OCI-LY3 (cell line): Measurements from ENCODE around the gene CPT1B.

Experiments
- H2AFZ ChIP-seq: fragments of 200-600, 300-600 bp; shearing (Covaris generic); 2 replicates; pipeline ENCODE4 v1.6.0; 2014; ENCODE audit warnings: antibody characterized with exemption, low read depth, low read length
- H3K27ac ChIP-seq: fragments of 200-600, 300-600 bp; sonication (generic); 2 replicates; pipeline ENCODE4 v1.5.1; 2014; ENCODE audit warnings: mild to moderate bottlenecking, low read length, moderate library complexity, mixed read lengths
- H3K27me3 ChIP-seq: fragments of 200-600, 300-600 bp; sonication (generic); 2 replicates; pipeline ENCODE4 v1.6.1; 2014; ENCODE audit warnings: low read depth, low read length, mixed read lengths
- H3K36me3 ChIP-seq: fragments of 200-600, 300-600 bp; sonication (generic); replicated peaks from 2 replicates; pipeline ENCODE3; 2014; ENCODE audit warnings: low read depth, low read length, mixed read lengths
- H3K4me1 ChIP-seq: fragments of 300-600, 200-600 bp; sonication (generic); 2 replicates; pipeline ENCODE4 v1.6.1; 2014; ENCODE audit warnings: low read length, mixed read lengths
- H3K4me2 ChIP-seq: fragments of 200-600, 300-600 bp; sonication (generic); 2 replicates; pipeline ENCODE4 v1.6.1; 2014; ENCODE audit warnings: low read length, mixed read lengths
- H3K4me3 ChIP-seq: fragments of 300-600, 200-600 bp; sonication (generic); 2 replicates; pipeline ENCODE4 v1.5.1; 2014; ENCODE audit warnings: antibody characterized with exemption, mild to moderate bottlenecking, low read length, moderate library complexity
- H3K79me2 ChIP-seq: fragments of 300-600, 200-600 bp; shearing (Covaris generic); 2 replicates; pipeline ENCODE4 v1.6.1; 2014; ENCODE audit warnings: mild to moderate bottlenecking, low read length, mixed read lengths
- H3K9ac ChIP-seq: fragments of 300-600, 200-600 bp; shearing (Covaris generic); 2 replicates; pipeline ENCODE4 v1.6.0; 2014; ENCODE audit warnings: mild to moderate bottlenecking, low read length, moderate library complexity
- H3K9me3 ChIP-seq: fragments of 200-600, 300-600 bp; shearing (Covaris generic); 2 replicates; pipeline ENCODE4 v1.6.1; 2014; ENCODE audit warnings: low read length, mixed read lengths; ENCODE audit not compliant: insufficient read depth
- H4K20me1 ChIP-seq: fragments of 200-600, 300-600 bp; sonication (generic); 2 replicates; pipeline ENCODE4 v1.6.1; 2016; ENCODE audit warnings: low read length, mixed read lengths; ENCODE audit not compliant: insufficient read depth
- EZH2phosphoT487 ChIP-seq: fragments of 200-600 bp; shearing (Covaris generic); IDR thresholded peaks from 2 replicates; pipeline ENCODE4 v1.6.1; 2018; ENCODE audit warnings: antibody characterized with exemption, mixed run types, low read depth
- TF ChIP-seq, protein P1 (sequence below): fragments of 200-600, 300-600 bp; sonication (generic); IDR thresholded peaks from 2 replicates; pipeline ENCODE4 v1.5.1; 2014; ENCODE audit warnings: antibody characterized with exemption, low read length, low read depth

The CPT1B gene

DNA sequence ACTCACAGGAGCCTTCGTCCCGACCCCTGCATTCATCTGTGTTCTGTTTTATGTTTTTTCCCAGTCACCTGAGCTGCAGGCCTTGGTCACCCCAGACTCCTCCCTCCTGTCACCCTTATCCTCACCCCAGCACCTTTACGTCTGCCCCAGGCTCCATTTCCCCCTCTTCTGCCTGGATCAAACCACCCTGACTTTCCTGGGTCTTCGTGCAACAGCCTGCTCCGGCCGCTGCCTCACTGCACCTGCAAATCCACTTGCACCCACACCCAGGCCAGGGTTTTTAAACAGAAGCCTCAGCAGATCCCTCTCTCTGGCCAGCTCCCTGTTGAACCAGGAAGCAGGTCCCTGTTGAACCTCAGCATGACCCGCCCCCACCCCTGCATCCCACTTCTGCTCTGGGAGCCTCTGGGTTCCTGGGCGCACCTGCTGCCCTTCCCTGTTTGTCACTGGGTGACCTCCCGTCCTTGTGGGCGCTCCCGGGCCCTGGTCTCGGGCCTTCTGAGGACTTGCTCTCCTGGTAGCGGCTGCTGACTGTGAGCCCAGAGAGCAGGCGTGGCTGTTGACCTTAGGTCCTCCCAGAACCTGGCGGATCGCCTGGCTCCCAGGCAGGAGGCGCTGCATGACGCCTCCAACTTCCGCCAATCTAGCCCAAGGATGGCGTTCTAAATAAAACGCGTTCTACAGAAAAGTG is 35.2 kb upstream of the CPT1B start:
- no peaks in the 10 kb centered on the region for H3K27me3 ChIP-seq
- H3K4me2 ChIP-seq: no peak overlapping the region
- H3K27ac ChIP-seq: no peak overlapping the region
- H3K4me3 ChIP-seq: no peak overlapping the region
- no peak overlapping the region for H3K9ac ChIP-seq
- no peaks in the 10 kb centered on the region for H3K36me3 ChIP-seq
- no peaks in the 10 kb centered on the region for H4K20me1 ChIP-seq
- TF ChIP-seq, protein P1, sequence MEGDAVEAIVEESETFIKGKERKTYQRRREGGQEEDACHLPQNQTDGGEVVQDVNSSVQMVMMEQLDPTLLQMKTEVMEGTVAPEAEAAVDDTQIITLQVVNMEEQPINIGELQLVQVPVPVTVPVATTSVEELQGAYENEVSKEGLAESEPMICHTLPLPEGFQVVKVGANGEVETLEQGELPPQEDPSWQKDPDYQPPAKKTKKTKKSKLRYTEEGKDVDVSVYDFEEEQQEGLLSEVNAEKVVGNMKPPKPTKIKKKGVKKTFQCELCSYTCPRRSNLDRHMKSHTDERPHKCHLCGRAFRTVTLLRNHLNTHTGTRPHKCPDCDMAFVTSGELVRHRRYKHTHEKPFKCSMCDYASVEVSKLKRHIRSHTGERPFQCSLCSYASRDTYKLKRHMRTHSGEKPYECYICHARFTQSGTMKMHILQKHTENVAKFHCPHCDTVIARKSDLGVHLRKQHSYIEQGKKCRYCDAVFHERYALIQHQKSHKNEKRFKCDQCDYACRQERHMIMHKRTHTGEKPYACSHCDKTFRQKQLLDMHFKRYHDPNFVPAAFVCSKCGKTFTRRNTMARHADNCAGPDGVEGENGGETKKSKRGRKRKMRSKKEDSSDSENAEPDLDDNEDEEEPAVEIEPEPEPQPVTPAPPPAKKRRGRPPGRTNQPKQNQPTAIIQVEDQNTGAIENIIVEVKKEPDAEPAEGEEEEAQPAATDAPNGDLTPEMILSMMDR: no peak
- no peak for TF ChIP-seq EZH2phosphoT487
- no peaks in the 10 kb centered on the region for H3K79me2 ChIP-seq
- H3K4me1 ChIP-seq: no peaks in the 10 kb centered on the region
- H3K9me3 ChIP-seq: no peaks in the 10 kb centered on the region
- no peak overlapping the region for H2AFZ ChIP-seq

DNA sequence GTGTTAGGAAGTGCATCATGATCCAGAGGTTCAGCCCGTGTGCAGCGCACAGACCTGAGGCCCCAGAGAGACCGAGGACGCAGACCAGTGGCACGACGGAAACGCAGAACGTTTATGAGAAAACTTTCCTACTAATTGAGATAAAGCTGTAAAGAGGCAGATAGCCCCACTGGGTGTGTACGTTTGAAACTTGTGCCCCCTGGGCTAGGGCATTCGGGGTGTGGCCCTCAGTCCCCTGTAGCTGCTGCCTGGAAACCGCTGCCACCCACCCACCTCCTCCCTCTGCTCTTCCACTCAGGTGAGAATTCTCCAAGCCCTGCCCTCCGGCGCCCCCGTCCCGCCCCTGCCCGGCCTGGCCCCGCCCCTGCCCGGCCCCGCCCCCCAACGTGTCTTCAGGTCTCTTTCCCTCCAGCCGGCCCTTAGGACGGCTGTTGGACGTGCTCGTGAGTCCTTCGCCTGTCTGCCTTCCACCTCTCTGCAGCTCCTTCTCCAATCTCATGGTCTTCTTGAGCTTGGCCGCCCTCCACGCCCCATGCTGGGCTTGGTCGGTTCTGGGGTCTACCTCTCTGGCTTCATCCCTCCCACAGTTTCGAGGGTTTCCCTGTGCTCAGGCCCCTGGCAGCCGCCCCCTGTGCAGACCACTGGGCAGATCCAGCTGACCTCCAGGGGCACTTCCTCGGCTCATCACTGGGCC is 34.4 kb upstream of the CPT1B start:
- TF ChIP-seq, protein P1: no peak
- no peak for TF ChIP-seq EZH2phosphoT487
- H4K20me1 ChIP-seq: no peaks in the 10 kb centered on the region
- H2AFZ ChIP-seq: no peak overlapping the region
- H3K4me3 ChIP-seq: no peak overlapping the region
- H3K4me1 ChIP-seq: no peaks in the 10 kb centered on the region
- no peaks in the 10 kb centered on the region for H3K36me3 ChIP-seq
- H3K27me3 ChIP-seq: no peaks in the 10 kb centered on the region
- H3K4me2 ChIP-seq: no peak overlapping the region
- no peak overlapping the region for H3K27ac ChIP-seq
- no peak overlapping the region for H3K9ac ChIP-seq
- no peaks in the 10 kb centered on the region for H3K9me3 ChIP-seq
- H3K79me2 ChIP-seq: no peaks in the 10 kb centered on the region

DNA sequence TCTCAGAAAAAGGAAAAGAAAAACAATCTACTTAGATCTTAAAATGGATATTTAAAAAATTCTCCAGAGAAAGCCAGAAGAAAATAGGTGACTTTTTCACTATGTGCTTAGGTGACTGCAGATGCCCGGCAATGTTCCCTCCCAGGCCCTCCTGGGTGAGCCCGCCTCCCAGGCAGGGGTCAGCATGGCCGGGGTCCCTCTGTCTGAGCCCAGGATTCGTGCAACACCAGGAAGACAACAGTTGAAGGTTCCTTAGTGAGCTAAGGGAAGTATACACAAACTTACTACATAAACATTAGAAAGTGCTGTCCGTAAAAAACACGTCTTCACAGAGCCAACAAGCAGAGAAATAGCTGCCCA is 33.9 kb upstream of the CPT1B start:
- Histone ChIP-seq H3K4me1 (no peaks in the 10 kb centered on the region), H3K9ac (no peak overlapping the region), H3K4me3 (no peak overlapping the region), H2AFZ (no peak overlapping the region), H3K4me2 (no peak overlapping the region), H3K79me2 (no peaks in the 10 kb centered on the region), H3K27me3 (no peaks in the 10 kb centered on the region), H3K36me3 (no peaks in the 10 kb centered on the region), H3K27ac (no peak overlapping the region), H4K20me1 (no peaks in the 10 kb centered on the region), H3K9me3 (no peaks in the 10 kb centered on the region)
- no peak for TF ChIP-seq EZH2phosphoT487
- TF ChIP-seq, protein P1: no peak

DNA sequence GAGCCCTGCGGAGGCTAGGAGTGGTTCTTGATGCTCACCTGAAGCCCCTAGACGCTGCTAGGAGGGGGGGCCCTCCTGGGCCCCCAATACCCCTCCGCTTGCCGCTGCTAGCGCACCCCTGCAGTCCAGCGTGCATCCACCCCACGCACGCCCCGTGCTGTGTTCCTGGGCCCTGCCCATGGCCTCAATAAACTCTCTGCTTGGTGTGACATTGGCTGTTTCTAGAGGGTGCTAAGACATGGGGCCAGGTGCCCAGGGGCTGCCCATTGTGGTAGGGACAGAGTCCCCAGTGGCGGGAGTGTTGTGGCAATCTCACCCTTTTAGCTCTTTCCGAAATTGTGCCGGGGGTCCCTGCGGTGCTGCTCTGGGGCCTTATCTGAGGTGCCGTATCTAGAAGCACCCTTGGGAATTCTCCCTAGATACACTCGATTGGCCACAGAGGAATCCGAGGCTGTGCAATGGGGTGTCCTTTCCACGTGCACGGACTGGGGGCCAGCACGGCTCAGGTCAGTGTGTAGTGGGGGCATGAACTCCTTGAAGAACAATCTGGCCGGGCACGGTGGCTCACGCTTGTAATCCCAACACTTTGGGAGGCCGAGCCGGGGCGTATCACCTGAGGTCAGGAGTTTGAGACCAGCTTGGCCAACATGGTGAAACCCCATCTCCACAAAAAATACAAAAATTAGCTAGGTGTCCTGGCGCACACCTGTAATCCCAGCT is 33.3 kb upstream of the CPT1B start:
- H3K27ac ChIP-seq: no peak overlapping the region
- no peaks in the 10 kb centered on the region for H3K79me2 ChIP-seq
- H2AFZ ChIP-seq: no peak overlapping the region
- no peaks in the 10 kb centered on the region for H4K20me1 ChIP-seq
- H3K36me3 ChIP-seq: no peaks in the 10 kb centered on the region
- no peak overlapping the region for H3K4me3 ChIP-seq
- no peak overlapping the region for H3K4me2 ChIP-seq
- H3K27me3 ChIP-seq: no peaks in the 10 kb centered on the region
- TF ChIP-seq, protein P1: no peak
- TF ChIP-seq EZH2phosphoT487: no peak
- no peaks in the 10 kb centered on the region for H3K9me3 ChIP-seq
- H3K4me1 ChIP-seq: no peaks in the 10 kb centered on the region
- H3K9ac ChIP-seq: no peak overlapping the region
